Upper lobe of left lung (tissue), 4 donors: ENCODE data around the gene NRP1.

ENCODE experiments used
- EP300 ChIP-seq, 4 donors: sonication (generic); formaldehyde crosslinking; IDR thresholded peaks; one replicate each; pipeline ENCODE4 v1.5.1; 2017; ENCODE audit warnings: antibody characterized with exemption in 4 of 4, control low read depth in 2 of 4
- POLR2A ChIP-seq, 4 donors: fragments of 450-650 bp; IDR thresholded peaks; one replicate each; pipeline ENCODE4 v1.5.1; 2016 to 2017; ENCODE audit warnings: antibody characterized with exemption in 4 of 4, mild to moderate bottlenecking in 2 of 4
- TF ChIP-seq, protein P1 (sequence below), 6 experiments: fragments of 450-650 bp in 4 of 6; fragments of 200-600 bp in 2 of 6; sonication (generic) in 2 of 6; IDR thresholded peaks; one replicate each; pipeline ENCODE4 v1.5.1; 2016 to 2019; ENCODE audit warnings: antibody characterized with exemption in 6 of 6

DNA sequence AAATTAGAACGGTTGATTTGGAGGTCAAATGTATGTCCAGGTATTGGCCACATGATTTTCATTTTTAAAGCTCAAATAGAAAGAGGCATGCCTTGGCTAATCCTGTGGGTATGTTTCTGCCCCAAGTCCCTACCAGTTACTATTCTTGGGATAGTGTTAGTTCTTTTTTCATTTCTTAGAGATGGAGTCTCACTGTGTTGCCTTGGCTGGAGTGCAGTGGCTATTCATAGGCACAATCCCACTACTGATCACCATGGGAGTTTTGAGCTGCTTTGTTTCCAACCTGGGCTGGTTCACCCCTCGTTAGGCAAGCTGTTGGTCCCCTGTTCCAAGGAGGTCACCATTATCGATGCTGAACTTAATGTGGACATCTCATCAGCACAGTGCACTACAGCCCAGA lies 46.3 kb downstream of the NRP1 start:
- TF ChIP-seq, protein P1, sequence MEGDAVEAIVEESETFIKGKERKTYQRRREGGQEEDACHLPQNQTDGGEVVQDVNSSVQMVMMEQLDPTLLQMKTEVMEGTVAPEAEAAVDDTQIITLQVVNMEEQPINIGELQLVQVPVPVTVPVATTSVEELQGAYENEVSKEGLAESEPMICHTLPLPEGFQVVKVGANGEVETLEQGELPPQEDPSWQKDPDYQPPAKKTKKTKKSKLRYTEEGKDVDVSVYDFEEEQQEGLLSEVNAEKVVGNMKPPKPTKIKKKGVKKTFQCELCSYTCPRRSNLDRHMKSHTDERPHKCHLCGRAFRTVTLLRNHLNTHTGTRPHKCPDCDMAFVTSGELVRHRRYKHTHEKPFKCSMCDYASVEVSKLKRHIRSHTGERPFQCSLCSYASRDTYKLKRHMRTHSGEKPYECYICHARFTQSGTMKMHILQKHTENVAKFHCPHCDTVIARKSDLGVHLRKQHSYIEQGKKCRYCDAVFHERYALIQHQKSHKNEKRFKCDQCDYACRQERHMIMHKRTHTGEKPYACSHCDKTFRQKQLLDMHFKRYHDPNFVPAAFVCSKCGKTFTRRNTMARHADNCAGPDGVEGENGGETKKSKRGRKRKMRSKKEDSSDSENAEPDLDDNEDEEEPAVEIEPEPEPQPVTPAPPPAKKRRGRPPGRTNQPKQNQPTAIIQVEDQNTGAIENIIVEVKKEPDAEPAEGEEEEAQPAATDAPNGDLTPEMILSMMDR (IDR thresholded peaks at IDR 0.05), result no peak
- no peak for TF ChIP-seq POLR2A (IDR thresholded peaks at IDR 0.05)
- no peak for TF ChIP-seq EP300 (IDR thresholded peaks at IDR 0.05)
